ENCODE results near the gene OPN1SW.

- TF ChIP-seq CTCF (IDR thresholded peaks at IDR 0.05) (no peak), POLR2A (IDR thresholded peaks at IDR 0.05) (no peak)
These were observed 2.0 kb downstream of the OPN1SW start for GRCh38 chr7:128773604-128774003.

Data from Peyer's patch (tissue), 4 donors.